Gastrocnemius medialis (tissue), 4 donors: ENCODE data around the gene CTNNA2. TPM values are rescaled to one million over a fixed set of nuclear protein-coding genes. Genes with fewer than 3 reads are reported as not detected.
A peak's percentile ranks its signal among the peaks of the same experiment; 100 is the strongest.

Experiments
- ATAC-seq, 2 donors: fragments of 150-250 bp; one replicate each; pipeline ENCODE4 v1.9.1; 2016
- DNase-seq, 2 donors: peaks; one replicate each; pipeline ENCODE4 v3.0.0-alpha.2; 2019
- H3K27ac ChIP-seq, 4 donors: fragments of 200-600 bp; sonication (generic); 1 replicate in 1 of 4; 2 replicates in 3 of 4; pipeline ENCODE4 v1.5.1; 2016 to 2018; ENCODE audit warnings: mild to moderate bottlenecking in 2 of 4, moderate library complexity in 1 of 4
- H3K27me3 ChIP-seq, 3 donors: fragments of 200-600 bp; sonication (generic) in 2 of 3; 1 replicate in 1 of 3; 2 replicates in 2 of 3; pipeline versions ENCODE4 v1.5.1 to v1.6.0; 2016 to 2019; ENCODE audit warnings: mild to moderate bottlenecking in 1 of 3, moderate library complexity in 1 of 3
- H3K36me3 ChIP-seq, 2 donors: fragments of 200-600 bp; sonication (generic) in 1 of 2; one replicate each; pipeline ENCODE4 v1.5.1; 2017 to 2018
- H3K4me1 ChIP-seq, 2 donors: fragments of 200-600 bp; sonication (generic) in 1 of 2; one replicate each; pipeline ENCODE4 v1.5.1; 2016 to 2017; ENCODE audit warnings: mild to moderate bottlenecking in 2 of 2
- H3K4me3 ChIP-seq, 4 donors: fragments of 200-600 bp; sonication (generic) in 3 of 4; 1 replicate in 1 of 4; 2 replicates in 3 of 4; pipeline ENCODE4 v1.5.1; 2016 to 2019; ENCODE audit warnings: mild to moderate bottlenecking in 2 of 4
- H3K9me3 ChIP-seq, 3 donors: fragments of 200-600 bp; sonication (generic) in 2 of 3; 1 replicate in 1 of 3; 2 replicates in 2 of 3; pipeline ENCODE4 v1.5.1; 2016 to 2019
- CTCF ChIP-seq, 5 experiments: fragments of 450-650 bp in 3 of 5; fragments of 200-600 bp in 2 of 5; sonication (generic) in 2 of 5; IDR thresholded peaks in 4 of 5; conservative IDR thresholded peaks in 1 of 5; 1 replicate in 4 of 5; 2 replicates in 1 of 5; pipeline ENCODE4 v1.5.1; 2016 to 2019; ENCODE audit warnings: antibody characterized with exemption in 5 of 5, mild to moderate bottlenecking in 3 of 5, moderate library complexity in 3 of 5
- POLR2A ChIP-seq, 2 donors: fragments of 450-650 bp; IDR thresholded peaks; one replicate each; pipeline ENCODE4 v1.6.1; 2017; ENCODE audit warnings: antibody characterized with exemption in 2 of 2, mild to moderate bottlenecking in 2 of 2, moderate library complexity in 2 of 2
- in situ Hi-C, 4 donors: fragments of 200-750 bp; cut with MboI; loops; one replicate each; pipeline versions ENCODE4 v1.15.0 to v1.8.0; 2017; ENCODE audit warnings: low sequenced_read_pairs in 4 of 4
- intact Hi-C: fragments of 100-400 bp; cut with DNase I; formaldehyde crosslinking; loops from one replicate; pipeline ENCODE4 v1.15.1; 2023; ENCODE audit warnings: low total_unique reads
- total RNA-seq, 4 donors: library from RNA; depleted of rRNA; stranded (reverse); fragments of >200 nt; gene quantifications; one replicate each; pipeline versions ENCODE4 v1.1.0 to v1.2.3, GENCODE V29; 2016

Gene CTNNA2
- total RNA-seq, 4 donors from 2014 or later, result not detected

DNA sequence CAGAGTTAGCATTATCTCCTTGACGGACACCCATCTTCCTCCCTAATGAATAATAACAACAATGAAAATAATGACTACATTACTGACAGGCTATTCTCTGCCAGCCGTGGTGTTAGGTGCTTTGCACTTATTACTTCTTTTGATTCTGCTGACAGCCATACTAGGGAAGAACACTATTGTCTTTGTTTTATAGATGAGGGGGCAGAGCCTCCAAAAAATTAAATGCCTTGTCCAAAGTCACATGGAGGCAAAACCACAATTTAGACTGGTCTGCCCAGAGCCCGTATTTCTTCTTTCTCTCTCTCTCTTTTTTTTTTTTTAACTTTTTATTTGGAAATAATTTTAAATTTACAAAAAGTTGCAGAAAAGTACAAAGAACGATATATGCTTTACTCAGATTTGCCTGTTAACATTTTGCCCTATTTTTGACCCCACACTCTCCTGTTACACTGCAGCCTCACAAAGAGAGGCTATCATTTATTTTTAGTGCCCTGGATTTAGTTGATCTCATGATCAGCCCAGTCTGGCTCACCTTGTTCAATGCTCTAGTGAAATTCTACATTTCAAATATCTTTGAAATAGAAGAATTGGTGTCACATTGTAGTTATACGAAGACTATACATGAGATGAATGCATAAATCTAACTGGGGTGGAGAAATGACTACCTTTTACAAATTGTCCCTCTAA lies 422.3 kb downstream of the CTNNA2 start:
- H3K27ac ChIP-seq, result peak overlapping the region in 1 of 4 donors; percentile 58
- intact Hi-C loops (no loop called here), in situ Hi-C loops (no loop called here)
- peak overlapping the region in 1 of 4 donors; percentile 41 for H3K4me3 ChIP-seq
- no peaks in the 10 kb centered on the region for H3K27me3 ChIP-seq
- TF ChIP-seq CTCF (IDR thresholded peaks at IDR 0.05 in 4 of 5, conservative IDR thresholded peaks at IDR 0.05 in 1 of 5), result no peak
- no peak for TF ChIP-seq POLR2A (IDR thresholded peaks at IDR 0.05)
- H3K9me3 ChIP-seq, result no peaks in the 10 kb centered on the region
- no peak for DNase-seq
- peak; percentile 72 to 83 for ATAC-seq
- H3K36me3 ChIP-seq, result no peaks in the 10 kb centered on the region
- H3K4me1 ChIP-seq, result peaks cover 0 to 9% of the 10 kb centered on the region in 2 donors

GRCh38 chr2:79935771-79936657 lies 423.2 kb downstream of the CTNNA2 start:
- in situ Hi-C loops, result no loop called here
- ATAC-seq (peak; percentile 89 to 96), DNase-seq (peak in 1 of 2 donors; percentile 16)
- Histone ChIP-seq H3K27ac (peak overlapping the region in 1 of 4 donors; percentile 58), H3K27me3 (no peaks in the 10 kb centered on the region), H3K9me3 (no peaks in the 10 kb centered on the region), H3K36me3 (no peaks in the 10 kb centered on the region), H3K4me1 (peaks cover 0 to 12% of the 10 kb centered on the region in 2 donors), H3K4me3 (peak overlapping the region in 2 of 4 donors; percentile 14 to 41)
- TF ChIP-seq CTCF (IDR thresholded peaks at IDR 0.05 in 4 of 5, conservative IDR thresholded peaks at IDR 0.05 in 1 of 5) (peak in 4 of 5 experiments; percentile 37 to 55 (median 50)), POLR2A (IDR thresholded peaks at IDR 0.05) (no peak)
- intact Hi-C loops, result no loop called here

- DNase-seq (no peak), ATAC-seq (no peak)
- intact Hi-C loops (no loop called here), in situ Hi-C loops (no loop called here)
- Histone ChIP-seq H3K9me3 (no peaks in the 10 kb centered on the region), H3K27me3 (no peaks in the 10 kb centered on the region), H3K36me3 (no peaks in the 10 kb centered on the region), H3K4me1 (peaks cover 0 to 18% of the 10 kb centered on the region in 2 donors), H3K27ac (no peak overlapping the region), H3K4me3 (no peak overlapping the region)
- no peak for TF ChIP-seq POLR2A (IDR thresholded peaks at IDR 0.05)
- no peak for TF ChIP-seq CTCF (IDR thresholded peaks at IDR 0.05 in 4 of 5, conservative IDR thresholded peaks at IDR 0.05 in 1 of 5)
These were observed 423.9 kb downstream of the CTNNA2 start for GRCh38 chr2:79936715-79937114.

- no peak for TF ChIP-seq CTCF (IDR thresholded peaks at IDR 0.05 in 4 of 5, conservative IDR thresholded peaks at IDR 0.05 in 1 of 5)
- TF ChIP-seq POLR2A (IDR thresholded peaks at IDR 0.05), result no peak
- in situ Hi-C loops, result no loop called here
These were observed 425.8 kb downstream of the CTNNA2 start for GRCh38 chr2:79938648-79939047.

More at GRCh38 chr2:79938648-79939047, 425.8 kb downstream of the CTNNA2 start:
- no peak overlapping the region for H3K4me3 ChIP-seq
- intact Hi-C loops, result no loop called here
- ATAC-seq (no peak), DNase-seq (no peak)
- H3K9me3 ChIP-seq, result no peaks in the 10 kb centered on the region
- H3K36me3 ChIP-seq, result no peaks in the 10 kb centered on the region
- no peaks in the 10 kb centered on the region for H3K27me3 ChIP-seq
- H3K27ac ChIP-seq, result no peak overlapping the region
- peaks cover 0 to 18% of the 10 kb centered on the region in 2 donors for H3K4me1 ChIP-seq
